Measurements from ENCODE around the gene EPOP. TPM values are rescaled to one million over a fixed set of nuclear protein-coding genes. Genes with fewer than 3 reads are reported as not detected.
A peak's percentile ranks its signal among the peaks of the same experiment; 100 is the strongest.

The EPOP gene
- total and polyA plus RNA-seq, 2 of the 13 experiments (the other 11 are each of a cell fraction or from before 2014, with no cell fraction given) = 14.7 to 37.8 TPM

- TF ChIP-seq HNF1B (CRISPR knock-in tag; IDR thresholded peaks at IDR 0.05) (0 out of 2 replicates have a peak, but pooled peaks have one; percentile 11), ZNF510 (CRISPR knock-in tag; IDR thresholded peaks at IDR 0.05; ENCODE audit: low read depth) (no peak), NCOA1 (CRISPR knock-in tag; IDR thresholded peaks at IDR 0.05) (no peak), ZBTB3 (CRISPR knock-in tag; IDR thresholded peaks at IDR 0.05; ENCODE audit: borderline replicate concordance, low read depth) (peak; percentile 77; the same call in 1 of the 2 replicates), ZMYM4 (CRISPR knock-in tag; IDR thresholded peaks at IDR 0.05) (peak; percentile 12; the same call in 1 of the 2 replicates), DMTF1 (CRISPR knock-in tag; IDR thresholded peaks at IDR 0.05) (no peak), ZNF598 (CRISPR knock-in tag; IDR thresholded peaks at IDR 0.05; ENCODE audit: borderline replicate concordance) (peak; percentile 86; the same call in 1 of the 2 replicates), ZNF768 (CRISPR knock-in tag; IDR thresholded peaks at IDR 0.05) (0 out of 2 replicates have a peak, but pooled peaks have one; percentile 3), ZNF468 (CRISPR knock-in tag; IDR thresholded peaks at IDR 0.05) (no peak), ZNF639 (CRISPR knock-in tag; conservative IDR thresholded peaks at IDR 0.05) (no peak), MAX (IDR thresholded peaks at IDR 0.05) (no peak), ARID5B (CRISPR knock-in tag; IDR thresholded peaks at IDR 0.05) (0 out of 2 replicates have a peak, but pooled peaks have one; percentile 22), ZKSCAN8 (CRISPR knock-in tag; IDR thresholded peaks at IDR 0.05; ENCODE audit: borderline replicate concordance) (no peak), GATAD2A (CRISPR knock-in tag; IDR thresholded peaks at IDR 0.05) (peak; percentile 23; the same call in 1 of the 2 replicates), RAD21 (CRISPR knock-in tag; IDR thresholded peaks at IDR 0.05) (0 out of 2 replicates have a peak, but pooled peaks have one; percentile 19), ZNF766 (CRISPR knock-in tag; IDR thresholded peaks at IDR 0.05; ENCODE audit: borderline replicate concordance) (no peak), MBNL3 (CRISPR knock-in tag; conservative IDR thresholded peaks at IDR 0.05) (no peak), ZNF414 (CRISPR knock-in tag; IDR thresholded peaks at IDR 0.05) (0 out of 2 replicates have a peak, but pooled peaks have one; percentile 29)
Measured at GRCh38 chr17:38660097-38661025, 14.4 kb downstream of the EPOP start (continued).
